Dermis blood vessel endothelial cell (primary cell): Measurements from ENCODE around the gene MAT2A. TPM values are rescaled to one million over a fixed set of nuclear protein-coding genes. Genes with fewer than 3 reads are reported as not detected.
"Not testable (repeated sequence)": the region's sequence is repeated elsewhere in the genome, so short reads cannot be mapped to it uniquely, and the experiment has no call there.

Experiments
- DNase-seq: peaks from one replicate; pipeline ENCODE4 v3.0.0; 2010
- total RNA-seq: library from RNA; depleted of rRNA; stranded (reverse); fragments of >200 nt; gene quantifications from 2 replicates; pipeline ENCODE4 v1.2.3, GENCODE V29; 2014

Gene MAT2A
- total RNA-seq, 1 donor from 2014 or later: 64.3 TPM

GRCh38 chr2:85579266-85579935, 40.4 kb downstream of the MAT2A start:
- no peak for DNase-seq

GRCh38 chr2:85580206-85580605, 41.2 kb downstream of the MAT2A start:
- DNase-seq: no peak

GRCh38 chr2:85582492-85582891, 43.5 kb downstream of the MAT2A start:
- DNase-seq: no peak

- DNase-seq: peak; percentile 17
Observed at GRCh38 chr2:85583667-85584353, 44.8 kb downstream of the MAT2A start.

GRCh38 chr2:85584354-85584856, 45.4 kb downstream of the MAT2A start, which contains the start of gene VAMP5:
Gene VAMP5 (plus strand): TSS chr2:85584431. CDS start chr2:85584491, 60 bp downstream.
- DNase-seq: peak; percentile 46

- peak; percentile 86 for DNase-seq
Observed at GRCh38 chr2:85584857-85585780, 46.2 kb downstream of the MAT2A start.

GRCh38 chr2:85585781-85586105, 46.8 kb downstream of the MAT2A start:
- peak; percentile 29 for DNase-seq

- DNase-seq: no peak
Observed at GRCh38 chr2:85588236-85588635, 49.3 kb downstream of the MAT2A start.

GRCh38 chr2:85588645-85589044, 49.7 kb downstream of the MAT2A start:
- DNase-seq: no peak

GRCh38 chr2:85589181-85589580, 50.2 kb downstream of the MAT2A start:
- no peak for DNase-seq

GRCh38 chr2:85589982-85590791, 51.2 kb downstream of the MAT2A start:
- DNase-seq: peak; percentile 91

GRCh38 chr2:85590950-85591349, 52.0 kb downstream of the MAT2A start:
- no peak for DNase-seq

GRCh38 chr2:85591563-85591962, 52.6 kb downstream of the MAT2A start:
- peak; percentile 63 for DNase-seq

- not testable (repeated sequence) for DNase-seq
Observed at GRCh38 chr2:85592299-85592698, 53.3 kb downstream of the MAT2A start.

GRCh38 chr2:85593023-85593422, 54.1 kb downstream of the MAT2A start:
- no peak for DNase-seq

Other genes starting within 250 kb of the MAT2A start
- 101 and 151 TPM in 2 replicates for gene TGOLN2, start 211.2 kb upstream of the MAT2A start, total RNA-seq
- 64.2 and 76.2 TPM in 2 replicates for gene RETSAT, start 184.6 kb upstream of the MAT2A start, total RNA-seq
- 10.0 and 12.3 TPM in 2 replicates for gene ELMOD3, start 184.4 kb upstream of the MAT2A start, total RNA-seq
- gene CAPG, start 128.8 kb upstream of the MAT2A start, total RNA-seq: 46.1 and 56.3 TPM in 2 replicates
- gene SH2D6, start 120.5 kb upstream of the MAT2A start, total RNA-seq: not detected in 2 replicates
- 57.3 and 58.7 TPM in 2 replicates for gene GGCX, start 22.3 kb downstream of the MAT2A start, total RNA-seq
- 6.8 and 7.5 TPM in 2 replicates for gene VAMP8, start 38.4 kb downstream of the MAT2A start, total RNA-seq
- gene VAMP5, start 45.3 kb downstream of the MAT2A start, total RNA-seq: 45.3 and 132 TPM in 2 replicates
- gene RNF181, start 56.6 kb downstream of the MAT2A start, total RNA-seq: 151 and 208 TPM in 2 replicates
- 9.4 and 12.9 TPM in 2 replicates for gene TMEM150A, start 63.5 kb downstream of the MAT2A start, total RNA-seq
- 16.9 and 24.7 TPM in 2 replicates for gene C2orf68, start 72.9 kb downstream of the MAT2A start, total RNA-seq
- 44.6 and 51.5 TPM in 2 replicates for gene USP39, start 77.0 kb downstream of the MAT2A start, total RNA-seq
- not detected in 2 replicates for gene SFTPB, start 129.0 kb downstream of the MAT2A start, total RNA-seq
- gene GNLY, start 155.2 kb downstream of the MAT2A start, total RNA-seq: not detected in 2 replicates
- gene ATOH8, start 214.8 kb downstream of the MAT2A start, total RNA-seq: 42.3 and 58.4 TPM in 2 replicates